Cerebellar cortex (tissue), 1 donor: ENCODE results near the gene CASTOR1.

Experiments used
- DNase-seq: peaks from one replicate; pipeline ENCODE4 v3.0.0-alpha.2; 2015; ENCODE audit warnings: low spot score

The CASTOR1 gene

GRCh38 chr22:30284666-30285065 is 4.6 kb downstream of the CASTOR1 start:
- DNase-seq, result no peak

- DNase-seq, result no peak
Observed at GRCh38 chr22:30284172-30284571, 5.1 kb downstream of the CASTOR1 start.

DNA sequence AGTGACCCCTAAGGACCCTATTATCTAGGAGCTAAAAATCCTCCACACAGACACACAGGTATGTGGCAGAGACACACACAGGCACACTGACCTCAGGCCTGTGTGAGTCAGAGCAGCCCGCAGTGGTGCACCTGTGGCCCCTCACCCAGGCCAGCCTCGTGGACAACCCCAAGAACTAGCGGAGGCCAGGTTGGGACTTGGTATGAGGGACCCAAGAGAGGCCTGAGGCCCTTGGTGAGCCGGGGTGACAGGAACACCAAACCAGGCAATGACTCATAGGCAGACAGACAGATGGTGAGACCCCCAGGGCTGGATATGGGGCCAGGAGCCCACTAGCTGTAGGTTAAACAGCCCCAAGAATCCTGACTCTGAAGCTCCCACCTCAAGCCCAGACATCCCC is 6.0 kb downstream of the CASTOR1 start:
- DNase-seq, result no peak

DNA sequence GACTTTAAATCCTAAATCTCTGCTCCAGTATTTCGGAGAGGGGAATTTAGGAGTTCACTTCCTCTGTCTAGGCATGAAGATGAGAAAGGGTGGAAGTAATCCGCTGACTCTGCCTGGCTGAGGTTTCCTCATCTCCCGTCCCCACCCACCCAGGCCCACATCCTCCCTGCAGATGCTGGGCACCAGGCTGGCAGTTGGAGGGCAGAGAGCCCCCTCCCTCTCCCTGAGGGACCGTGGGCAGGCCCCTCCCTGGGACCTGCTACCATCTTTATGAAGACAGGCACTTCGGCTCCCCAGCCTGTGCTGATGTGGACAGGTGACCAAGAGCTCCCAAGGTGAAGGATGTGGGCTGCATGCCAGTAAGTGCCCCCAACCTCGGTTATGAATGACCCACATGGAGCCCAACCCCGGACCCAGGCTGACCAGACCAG is 6.7 kb downstream of the CASTOR1 start:
- DNase-seq, result no peak

GRCh38 chr22:30280505-30280904 is 8.8 kb downstream of the CASTOR1 start:
- no peak for DNase-seq

DNA sequence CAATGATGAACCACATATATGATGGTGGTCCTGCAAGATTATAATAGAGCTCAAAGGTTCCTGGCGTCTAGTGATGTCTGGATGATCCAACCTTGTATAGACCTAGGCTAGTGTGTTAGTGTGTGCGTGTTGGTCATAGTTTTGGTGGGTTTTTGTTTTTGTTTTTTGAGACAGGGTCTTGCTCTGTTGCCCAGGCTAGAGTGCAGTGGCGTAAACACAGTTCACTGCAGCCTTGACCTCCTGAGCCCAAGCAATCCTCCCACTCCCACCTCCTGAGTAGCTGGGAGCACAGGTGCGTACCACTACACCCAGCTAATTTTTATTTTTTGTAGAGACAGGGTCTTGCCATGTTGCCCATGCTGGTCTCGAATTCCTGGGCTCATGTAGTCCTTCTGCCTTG is 9.4 kb downstream of the CASTOR1 start:
- no peak for DNase-seq

- DNase-seq, result no peak
Observed at GRCh38 chr22:30279046-30279788, 10.1 kb downstream of the CASTOR1 start.

- no peak for DNase-seq
Observed at GRCh38 chr22:30277547-30278344, 11.6 kb downstream of the CASTOR1 start.

DNA sequence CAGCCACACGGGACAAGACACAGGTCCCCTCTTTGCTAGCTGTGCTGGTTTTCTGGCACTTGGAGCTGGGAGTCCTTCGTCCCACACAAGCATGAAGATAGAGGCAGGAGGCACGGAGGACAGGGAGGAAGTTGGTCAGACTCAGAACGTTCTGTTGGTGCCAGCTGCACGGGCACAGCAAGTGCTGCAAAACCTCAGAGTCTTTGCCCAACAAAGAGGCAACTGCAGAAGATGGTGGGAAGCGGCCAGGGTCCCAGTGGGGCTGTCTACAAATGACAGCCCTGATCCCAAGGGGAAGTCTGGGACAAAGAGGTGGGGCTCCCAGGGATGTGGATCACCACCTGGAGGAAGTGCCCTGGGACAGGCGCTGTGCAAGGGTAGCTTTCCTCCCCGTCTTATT is 13.3 kb downstream of the CASTOR1 start:
- DNase-seq, result no peak

GRCh38 chr22:30275625-30276024 is 13.7 kb downstream of the CASTOR1 start:
- DNase-seq, result peak; percentile 49

DNA sequence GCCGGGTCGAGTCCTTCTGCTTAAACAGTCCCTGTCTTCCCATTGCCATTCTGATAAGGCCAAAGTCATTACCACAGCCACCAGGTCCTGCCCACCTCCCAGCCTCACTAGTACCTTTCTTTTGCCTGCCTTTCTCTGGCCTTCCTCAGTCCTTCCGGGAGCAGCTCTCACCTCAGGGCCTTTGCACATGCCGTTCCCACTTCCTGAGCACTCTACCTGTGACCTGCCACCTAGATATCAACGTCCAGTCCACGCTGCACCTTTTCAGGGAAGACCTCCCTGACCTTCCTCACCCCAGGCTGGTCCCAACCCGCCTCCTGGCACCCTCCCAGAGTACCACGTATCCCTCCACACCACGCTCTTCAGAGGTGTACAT is 14.9 kb downstream of the CASTOR1 start:
- DNase-seq, result no peak

DNA sequence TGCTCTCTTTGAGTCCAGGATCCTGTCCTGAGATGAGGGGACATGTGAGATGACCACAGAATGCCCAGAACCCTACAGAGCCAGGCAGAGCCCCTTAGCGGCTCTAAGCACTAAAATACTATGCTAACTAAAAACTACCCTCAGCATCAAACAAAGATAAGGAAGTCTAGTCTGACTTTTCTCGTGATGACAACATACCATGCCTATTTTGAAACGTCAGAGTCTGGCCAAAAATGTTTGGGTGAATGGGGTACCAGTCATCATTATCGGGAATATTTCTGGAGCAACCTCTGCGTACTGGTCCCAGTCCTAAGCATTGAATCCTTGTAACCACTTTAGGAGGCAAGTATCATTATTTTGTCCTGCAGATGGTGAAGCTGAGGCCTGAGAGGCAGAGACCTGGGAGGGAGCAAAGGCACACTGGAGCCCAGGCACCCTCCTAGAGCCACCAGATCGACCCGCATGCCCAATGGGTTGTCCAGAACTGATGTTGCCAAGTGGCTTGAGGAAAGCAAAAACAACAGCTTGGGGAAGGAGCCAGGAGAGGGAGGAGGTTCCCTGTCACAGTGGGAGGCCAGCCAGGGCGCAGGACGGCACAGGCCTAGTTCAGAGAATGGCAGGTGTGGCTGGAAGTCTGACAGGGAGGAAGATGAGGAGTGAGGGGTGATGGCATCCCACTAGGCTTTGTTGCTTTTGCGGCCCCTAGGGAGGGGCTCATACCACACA is 15.4 kb downstream of the CASTOR1 start:
- no peak for DNase-seq

GRCh38 chr22:30272781-30273601 is 16.3 kb downstream of the CASTOR1 start:
- DNase-seq, result no peak

- DNase-seq, result no peak
Observed at GRCh38 chr22:30270832-30271231, 18.5 kb downstream of the CASTOR1 start.

DNA sequence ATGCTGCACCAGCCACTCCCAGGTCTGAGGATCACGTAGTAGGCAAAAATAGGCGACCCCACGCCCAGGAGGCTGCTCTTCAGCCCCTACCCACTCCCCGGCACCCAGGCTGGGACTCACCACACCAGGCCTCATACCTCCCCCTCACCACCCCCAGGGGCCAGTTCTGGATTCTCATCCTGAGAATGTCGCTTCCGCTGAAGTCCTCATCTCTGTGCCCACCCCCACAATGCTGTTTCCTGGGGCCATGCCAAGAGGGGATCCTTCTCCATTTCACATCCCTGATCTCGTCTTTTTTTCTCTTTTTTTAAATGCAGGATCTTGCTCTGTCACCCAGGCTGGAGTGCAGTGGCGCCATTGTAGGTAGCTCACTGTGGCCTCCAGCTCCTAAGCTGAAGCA is 21.0 kb downstream of the CASTOR1 start:
- no peak for DNase-seq

- DNase-seq, result no peak
Observed at GRCh38 chr22:30267382-30268302, 21.7 kb downstream of the CASTOR1 start.

GRCh38 chr22:30266445-30267381 is 22.6 kb downstream of the CASTOR1 start, which contains the start of gene OSM:
OSM (minus strand) TSS chr22:30266851; CDS start chr22:30266799, 52 bp downstream.
- no peak for DNase-seq

DNA sequence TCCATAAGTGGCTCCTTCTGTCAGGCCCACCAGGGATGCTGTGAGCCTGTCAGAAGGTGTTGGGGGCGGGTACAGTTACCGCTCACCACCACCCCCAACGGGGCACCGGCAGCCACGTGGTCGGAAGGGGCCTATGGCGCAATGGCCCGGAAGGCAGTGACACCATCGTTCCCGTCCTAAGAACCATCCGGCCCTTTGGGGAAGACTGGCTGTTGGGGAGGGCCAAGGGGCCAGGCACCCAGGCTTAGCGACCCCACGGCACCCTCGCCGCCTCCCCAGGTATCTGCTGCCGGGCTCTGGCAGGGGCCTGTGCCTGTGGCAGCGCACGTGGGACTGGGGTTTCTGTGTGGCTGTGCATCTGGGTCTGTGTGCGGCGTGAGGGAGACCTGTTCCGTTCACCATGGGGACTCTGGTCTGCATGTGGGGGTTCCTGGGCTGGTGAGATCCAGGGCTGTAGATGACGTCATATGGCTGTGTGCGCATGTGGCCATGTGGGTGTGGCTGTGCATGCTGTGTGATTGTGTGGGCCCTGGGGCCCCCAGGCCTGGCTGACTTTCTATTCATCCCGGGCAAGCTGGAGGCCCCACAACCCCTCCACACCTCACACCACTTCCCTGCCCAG is 23.4 kb downstream of the CASTOR1 start:
- no peak for DNase-seq

DNA sequence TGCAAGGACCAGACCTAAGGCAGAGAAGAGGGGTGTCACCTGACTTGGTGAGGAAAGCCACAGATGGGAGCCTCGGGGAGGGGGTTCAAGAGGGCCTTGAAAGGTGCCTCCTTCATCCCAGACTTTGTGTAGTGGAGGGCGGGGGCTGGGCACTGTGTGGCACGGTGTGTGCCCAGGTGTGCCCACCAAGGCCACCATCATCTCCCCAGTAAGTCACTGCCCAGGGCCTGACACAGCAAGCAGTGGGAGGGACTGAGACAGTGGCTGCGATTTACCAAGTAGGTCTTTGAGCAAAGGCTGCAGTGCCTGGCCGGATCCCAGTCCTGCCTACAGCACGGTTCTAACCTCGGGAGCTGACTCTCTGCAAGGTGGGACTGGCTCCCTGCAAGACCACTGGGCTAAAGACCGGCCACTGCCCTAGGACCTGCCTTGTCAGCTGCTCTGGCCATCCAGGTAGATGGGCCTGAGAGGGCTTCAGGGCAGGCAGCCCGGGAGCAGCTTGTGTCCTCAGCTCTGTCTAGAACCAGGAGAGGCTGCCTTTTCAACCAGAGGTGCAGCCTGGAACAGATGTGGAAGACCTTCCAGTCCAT is 24.1 kb downstream of the CASTOR1 start:
- no peak for DNase-seq
